Measurements from ENCODE around the gene NPB. TPM values are rescaled to one million over a fixed set of nuclear protein-coding genes. Genes with fewer than 3 reads are reported as not detected.

The NPB gene
- 0.24 and 0.44 TPM in 2 replicates for total RNA-seq
- total RNA-seq (2013), result 0.12 TPM
- not detected in 2 replicates for polyA plus RNA-seq
- polyA minus RNA-seq, result 0.29 and 0.51 TPM in 2 replicates

- peak within 1 kb of the TSS in 1 of 5 experiments; percentile 9 for H3K4me3 ChIP-seq (ENCODE audit: control extremely low read depth in 1 of 5, extremely low read depth in 1 of 5, insufficient read depth in 1 of 5, low read depth in 2 of 5, low read length in 4 of 5)
- ATAC-seq (ENCODE audit: low read depth) (peak; percentile 39), DNase-seq (no peak)
- Mint-ChIP-seq H3K27me3 (peaks cover 7% of the 10 kb centered on the region), H3K9me3 (ENCODE audit: insufficient read depth) (no peaks in the 10 kb centered on the region), H3K4me3 (peak within 1 kb of the TSS; percentile 36), H3K4me1 (peaks cover 5% of the 10 kb centered on the region), H3K27ac (no peak within 1 kb of the TSS)
- H3K79me2 ChIP-seq (ENCODE audit: control insufficient read depth, insufficient read depth, low read length), result peaks cover 3% of the 10 kb centered on the region
- WGBS (ENCODE audit: insufficient coverage), result 3% methylated on average over 79 of the region's 79 CpGs
- no peaks in the 10 kb centered on the region for H3K9me3 ChIP-seq (ENCODE audit: control extremely low read depth in 1 of 3, control insufficient read depth in 2 of 3, insufficient read depth in 1 of 3, low read length in 2 of 3)
- H3K9ac ChIP-seq (ENCODE audit: low read length), result peak within 1 kb of the TSS; percentile 26
- peak within 1 kb of the TSS; percentile 65 for H3K4me2 ChIP-seq (replicated peaks; ENCODE audit: low read depth, low read length, poor library complexity, severe bottlenecking)
- H3K27me3 ChIP-seq (replicated peaks in 1 of 4; ENCODE audit: control extremely low read depth in 1 of 4, control insufficient read depth in 3 of 4, insufficient read depth in 4 of 4, low read length in 3 of 4), result peaks cover 0 to 20% (median 7%) of the 10 kb centered on the region in 4 experiments
- intact Hi-C loops (cut with micrococcal nuclease), result no loop called here
- H4K20me1 ChIP-seq (ENCODE audit: control insufficient read depth, insufficient read depth, low read length, poor library complexity, severe bottlenecking), result no peaks in the 10 kb centered on the region
- H3K4me1 ChIP-seq (ENCODE audit: control insufficient read depth in 2 of 2, insufficient read depth in 2 of 2, low read length in 2 of 2), result peaks cover 6 to 15% of the 10 kb centered on the region in 2 donors
- H3K27ac ChIP-seq (ENCODE audit: low read length in 2 of 2), result no peak within 1 kb of the TSS
- H2AFZ ChIP-seq (ENCODE audit: insufficient read depth, low read depth, low read length, poor library complexity, severe bottlenecking), result no peak within 1 kb of the TSS
- ChIA-PET POLR2A (interaction anchor here (0.6 kb wide), 1 partner anchor 19 kb away, joined by 4 read pairs; no protein-coding TSS in a partner anchor), CTCF (no interaction called here)
- TF ChIP-seq EZH2 (IDR thresholded peaks at IDR 0.05; ENCODE audit: borderline replicate concordance, insufficient read depth, low read depth, low read length, poor library complexity, severe bottlenecking), result no peak
- no peak for TF ChIP-seq CTCF (IDR thresholded peaks at IDR 0.05)
- H3K36me3 ChIP-seq (replicated peaks in 1 of 2; ENCODE audit: control extremely low read depth in 1 of 2, control insufficient read depth in 1 of 2, extremely low read depth in 1 of 2, insufficient read depth in 2 of 2, low read length in 1 of 2), result peaks cover 0 to 45% of the 10 kb centered on the region in 2 experiments
Observed at GRCh38 chr17:81902023-81902652, at the start of gene NPB. Gene NPB, plus strand, starts transcription at chr17:81902238. Its CDS starts 40 bp downstream, at chr17:81902278.

All from B cell (primary cell).